GM13977 (cell line): Measurements from ENCODE around the gene TRPM2.
A peak's percentile ranks its signal among the peaks of the same experiment; 100 is the strongest.

Experiments used
- DNase-seq: peaks from one replicate; pipeline ENCODE4 v3.0.0; 2012; ENCODE audit warnings: low spot score
- in situ Hi-C: fragments of 300-500 bp; cut with MboI; formaldehyde crosslinking; loops from one replicate; pipeline ENCODE4 v1.12.0; 2022; ENCODE audit warnings: low sequenced_read_pairs, low pct_unique_long_range_greater_than_20kb, mixed read lengths, inconsistent platforms; ENCODE audit not compliant: unreplicated experiment
- TF ChIP-seq, protein P1 (sequence below): IDR thresholded peaks from 2 replicates; pipeline ENCODE4 v1.5.1; 2012; ENCODE audit warnings: mild to moderate bottlenecking, control low read depth; ENCODE audit not compliant: insufficient read depth; ENCODE audit errors: extremely low read depth, missing control alignments

The TRPM2 gene

DNA sequence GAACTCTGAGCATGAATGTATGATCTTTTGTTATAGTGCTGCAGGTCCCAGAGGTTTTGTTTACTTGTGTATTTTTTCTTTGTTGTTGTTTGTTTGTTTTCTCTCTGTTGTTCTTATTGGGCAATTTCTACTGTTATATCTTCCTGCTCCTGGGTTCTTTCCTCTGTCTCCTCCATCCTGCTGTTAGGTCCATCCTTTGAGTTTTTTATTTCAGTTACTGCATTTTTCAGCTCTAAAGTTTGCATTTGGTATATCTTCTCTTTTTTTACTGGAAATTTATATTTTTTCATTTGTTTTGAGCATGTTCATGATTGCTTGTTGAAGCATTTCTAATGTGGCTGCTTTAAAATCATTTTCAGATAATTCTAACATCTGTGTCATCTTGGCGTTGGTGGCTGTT lies 9.9 kb downstream of the TRPM2 start:
- in situ Hi-C loops, result no loop called here
- TF ChIP-seq, protein P1, sequence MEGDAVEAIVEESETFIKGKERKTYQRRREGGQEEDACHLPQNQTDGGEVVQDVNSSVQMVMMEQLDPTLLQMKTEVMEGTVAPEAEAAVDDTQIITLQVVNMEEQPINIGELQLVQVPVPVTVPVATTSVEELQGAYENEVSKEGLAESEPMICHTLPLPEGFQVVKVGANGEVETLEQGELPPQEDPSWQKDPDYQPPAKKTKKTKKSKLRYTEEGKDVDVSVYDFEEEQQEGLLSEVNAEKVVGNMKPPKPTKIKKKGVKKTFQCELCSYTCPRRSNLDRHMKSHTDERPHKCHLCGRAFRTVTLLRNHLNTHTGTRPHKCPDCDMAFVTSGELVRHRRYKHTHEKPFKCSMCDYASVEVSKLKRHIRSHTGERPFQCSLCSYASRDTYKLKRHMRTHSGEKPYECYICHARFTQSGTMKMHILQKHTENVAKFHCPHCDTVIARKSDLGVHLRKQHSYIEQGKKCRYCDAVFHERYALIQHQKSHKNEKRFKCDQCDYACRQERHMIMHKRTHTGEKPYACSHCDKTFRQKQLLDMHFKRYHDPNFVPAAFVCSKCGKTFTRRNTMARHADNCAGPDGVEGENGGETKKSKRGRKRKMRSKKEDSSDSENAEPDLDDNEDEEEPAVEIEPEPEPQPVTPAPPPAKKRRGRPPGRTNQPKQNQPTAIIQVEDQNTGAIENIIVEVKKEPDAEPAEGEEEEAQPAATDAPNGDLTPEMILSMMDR, result no peak
- no peak for DNase-seq

DNA sequence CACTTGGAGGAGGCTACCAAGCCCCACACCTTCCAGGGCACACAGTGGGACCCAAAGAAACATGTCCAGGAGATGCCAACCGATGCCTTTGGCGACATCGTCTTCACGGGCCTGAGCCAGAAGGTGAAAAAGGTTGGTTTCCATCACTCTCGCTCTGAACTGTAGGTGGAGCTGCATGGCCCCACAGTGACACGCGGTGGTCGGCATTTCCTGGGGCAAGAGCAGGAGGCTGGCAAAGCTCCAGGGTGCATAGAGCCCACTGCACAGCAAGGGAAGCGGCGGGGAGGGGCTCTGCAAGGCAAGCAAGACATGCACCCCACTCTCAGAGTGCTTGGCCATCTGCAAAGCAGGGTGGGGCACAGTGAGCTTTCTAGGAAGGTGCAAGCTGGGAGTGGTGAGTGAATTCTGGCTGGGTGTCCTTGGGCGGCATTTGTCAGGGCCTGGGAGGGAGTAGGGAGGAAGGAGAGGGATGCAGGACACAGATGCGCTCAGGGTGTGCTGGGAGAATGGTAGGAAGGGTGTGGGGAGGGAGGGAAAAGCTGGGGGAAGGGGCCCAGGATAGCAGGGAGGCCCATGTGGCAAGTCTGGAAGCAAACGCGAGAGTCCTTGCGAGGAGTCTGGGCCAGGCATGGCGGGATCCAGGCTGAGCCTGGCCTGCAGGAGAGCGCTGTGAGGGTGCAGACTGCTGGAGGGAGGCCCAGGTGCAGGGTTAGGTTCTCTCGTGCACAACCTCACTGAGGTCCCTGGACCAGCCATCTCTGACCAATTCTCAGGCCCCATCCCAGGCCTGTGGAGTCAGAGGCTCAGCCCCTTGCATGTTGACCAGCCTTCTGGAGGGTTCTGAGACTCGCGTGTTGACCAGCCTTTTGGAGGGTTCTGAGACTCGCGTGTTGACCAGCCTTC lies 11.0 kb downstream of the TRPM2 start:
- DNase-seq, result no peak
- TF ChIP-seq, protein P1, result no peak
- in situ Hi-C loops, result no loop called here

DNA sequence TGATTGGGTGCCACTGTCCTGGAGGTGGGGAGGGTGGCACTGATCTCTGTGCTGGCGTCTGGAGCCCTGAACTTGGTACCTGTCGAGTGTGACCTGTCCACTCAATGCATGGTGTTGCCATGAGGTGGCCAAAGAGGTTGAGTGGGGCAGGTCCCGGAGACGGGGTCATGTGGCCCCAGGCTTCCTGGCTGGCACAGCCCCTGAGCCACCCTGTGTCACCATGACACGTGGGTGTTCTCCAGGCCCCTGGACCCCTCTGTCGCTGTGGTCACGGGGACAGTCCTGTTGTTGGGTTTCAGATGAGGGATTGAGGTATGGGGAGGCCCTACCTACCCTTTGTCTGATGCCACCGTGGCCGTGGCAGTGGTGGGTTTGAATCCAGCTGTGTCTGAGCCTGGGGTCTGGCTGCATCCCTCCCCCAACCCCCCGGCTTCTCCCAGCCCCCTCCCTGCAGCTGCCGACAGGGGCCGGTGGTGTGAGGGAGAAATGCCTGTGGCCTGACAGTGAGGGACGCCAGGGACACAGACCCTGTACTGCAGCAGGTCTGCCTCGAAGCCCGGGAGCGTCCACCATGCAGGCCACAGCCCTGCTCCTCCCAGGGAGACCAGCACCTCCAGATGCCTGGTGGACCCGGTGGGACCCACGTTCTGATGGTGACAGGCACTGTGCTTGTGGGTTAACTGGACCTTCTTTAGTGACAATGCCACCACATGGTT lies 12.0 kb downstream of the TRPM2 start:
- in situ Hi-C loops, result no loop called here
- TF ChIP-seq, protein P1, result no peak
- DNase-seq, result peak; percentile 11

DNA sequence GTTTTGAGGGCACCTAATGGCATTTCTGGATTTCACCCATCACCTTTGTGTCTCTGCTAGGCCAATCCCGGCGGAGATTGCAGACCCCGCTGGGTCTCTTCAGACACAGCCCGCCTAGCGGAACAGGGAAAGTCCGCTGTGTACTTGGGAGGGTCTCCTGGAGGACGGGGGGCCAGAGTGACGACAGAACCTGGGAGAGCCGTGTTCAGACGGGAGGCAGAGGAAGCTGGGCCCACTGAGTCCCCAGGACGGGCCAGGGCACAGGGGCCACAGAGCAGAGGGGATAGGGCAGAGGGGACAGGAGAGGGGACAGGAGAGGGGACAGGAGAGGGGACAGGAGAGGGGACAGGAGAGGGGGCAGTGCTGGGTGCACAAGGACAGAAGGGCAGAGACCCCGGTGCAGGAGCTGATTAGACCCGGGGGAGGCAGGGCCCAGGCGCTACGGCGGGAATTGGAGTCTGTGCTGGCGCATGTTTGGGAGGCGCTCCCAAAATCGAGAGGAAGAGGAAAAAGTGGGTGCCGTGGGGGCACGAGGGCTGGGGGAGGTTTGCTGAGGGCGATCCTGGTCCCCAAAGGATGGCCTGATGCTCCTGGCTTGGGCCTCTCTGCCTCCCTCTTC lies 12.7 kb downstream of the TRPM2 start:
- in situ Hi-C loops, result no loop called here
- TF ChIP-seq, protein P1, result no peak
- DNase-seq, result no peak

DNA sequence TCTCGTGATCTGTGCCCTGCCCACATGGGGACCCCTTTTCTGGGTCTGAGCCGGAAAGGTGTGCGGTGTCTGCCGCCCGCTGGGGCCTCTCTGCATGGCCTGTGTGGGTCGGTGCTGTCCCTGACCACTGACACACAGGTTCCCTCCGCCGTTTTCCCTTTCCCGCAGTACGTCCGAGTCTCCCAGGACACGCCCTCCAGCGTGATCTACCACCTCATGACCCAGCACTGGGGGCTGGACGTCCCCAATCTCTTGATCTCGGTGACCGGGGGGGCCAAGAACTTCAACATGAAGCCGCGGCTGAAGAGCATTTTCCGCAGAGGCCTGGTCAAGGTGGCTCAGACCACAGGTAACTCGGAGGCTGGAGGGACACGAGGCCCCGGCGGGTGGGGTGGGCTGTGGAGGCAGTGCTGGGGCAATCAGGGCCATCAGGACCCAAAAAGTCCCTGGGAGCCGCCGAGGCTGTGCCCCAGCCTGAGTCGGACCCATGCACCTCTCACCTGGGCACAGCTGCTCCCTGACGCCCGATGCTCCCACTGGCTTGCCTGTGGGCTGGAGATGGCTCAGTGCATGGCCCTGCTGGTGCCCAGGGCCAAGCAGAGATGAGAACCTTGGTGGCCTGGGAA lies 13.3 kb downstream of the TRPM2 start:
- no peak for DNase-seq
- in situ Hi-C loops, result no loop called here
- TF ChIP-seq, protein P1, result no peak
